GM21723 (cell line): Measurements from ENCODE around the gene GLCE.
"Not testable (repeated sequence)": the region's sequence is repeated elsewhere in the genome, so short reads cannot be mapped to it uniquely, and the experiment has no call there.

Experiments used
- ATAC-seq: cut with Tn5 transposase; IDR thresholded peaks from one replicate; pipeline ENCODE4 v1.9.1; 2021; ENCODE audit warnings: mild to moderate bottlenecking, moderate library complexity; ENCODE audit not compliant: unreplicated experiment

GLCE gene

GRCh38 chr15:69244798-69245197, 84.4 kb downstream of the GLCE start:
- no peak for ATAC-seq

- no peak for ATAC-seq
Observed at GRCh38 chr15:69253156-69253555, 92.7 kb downstream of the GLCE start.

GRCh38 chr15:69265347-69265955, 105.0 kb downstream of the GLCE start:
- ATAC-seq: no peak

- no peak for ATAC-seq
Observed at GRCh38 chr15:69271217-69271616, 110.8 kb downstream of the GLCE start.

DNA sequence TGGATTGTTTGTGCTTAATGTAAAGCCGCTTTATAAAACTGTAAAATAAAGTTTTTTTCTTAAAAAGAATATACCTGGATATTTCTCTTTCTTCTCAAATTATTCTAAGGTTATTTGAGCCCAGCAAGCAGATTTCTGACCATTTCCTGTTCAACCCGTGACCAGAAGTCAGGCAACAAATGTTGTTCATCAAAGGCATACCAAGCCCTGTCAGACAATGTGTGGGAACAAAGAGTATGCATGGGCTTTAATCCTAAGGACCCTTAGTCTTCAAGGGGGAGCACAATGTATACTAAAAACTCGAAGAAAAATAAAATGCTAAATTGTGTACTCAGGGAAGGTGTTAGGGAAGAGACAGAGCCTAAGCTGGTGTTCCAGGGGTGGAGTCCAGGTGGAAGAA, 111.7 kb downstream of the GLCE start:
- no peak for ATAC-seq

- ATAC-seq: no peak
Observed at GRCh38 chr15:69272891-69273290, 112.5 kb downstream of the GLCE start.

- ATAC-seq: no peak
Observed at GRCh38 chr15:69275074-69275670, 114.7 kb downstream of the GLCE start.

GRCh38 chr15:69275933-69276560, 115.6 kb downstream of the GLCE start:
- ATAC-seq: no peak

- ATAC-seq: no peak
Observed at GRCh38 chr15:69277316-69277715, 116.9 kb downstream of the GLCE start.

GRCh38 chr15:69279636-69280035, 119.2 kb downstream of the GLCE start:
- no peak for ATAC-seq

- no peak for ATAC-seq
Observed at GRCh38 chr15:69280783-69281182, 120.3 kb downstream of the GLCE start.

GRCh38 chr15:69282104-69282743, 121.8 kb downstream of the GLCE start:
- no peak for ATAC-seq

- ATAC-seq: no peak
Observed at GRCh38 chr15:69285834-69286233, 125.4 kb downstream of the GLCE start.

DNA sequence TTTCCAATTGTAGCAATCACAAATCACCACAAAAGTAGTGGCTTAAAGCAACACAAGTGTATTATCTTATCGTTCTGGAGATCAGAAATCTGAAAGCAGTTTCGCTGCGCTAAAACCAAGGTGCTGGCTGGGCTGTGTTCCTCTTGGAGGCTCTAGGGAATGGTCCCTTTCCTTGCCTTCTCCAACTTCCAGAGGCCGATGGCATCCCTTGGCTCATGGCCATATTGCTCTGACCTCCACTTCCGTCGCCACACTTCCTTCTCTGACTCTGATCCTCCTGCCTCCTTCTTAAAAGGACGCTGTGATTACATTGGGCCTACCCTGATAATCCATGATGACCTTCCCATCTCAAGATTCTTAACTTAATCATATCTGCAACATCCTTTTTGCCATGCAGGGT, 127.6 kb downstream of the GLCE start:
- ATAC-seq: no peak

GRCh38 chr15:69288531-69289341, 128.3 kb downstream of the GLCE start:
- no peak for ATAC-seq

DNA sequence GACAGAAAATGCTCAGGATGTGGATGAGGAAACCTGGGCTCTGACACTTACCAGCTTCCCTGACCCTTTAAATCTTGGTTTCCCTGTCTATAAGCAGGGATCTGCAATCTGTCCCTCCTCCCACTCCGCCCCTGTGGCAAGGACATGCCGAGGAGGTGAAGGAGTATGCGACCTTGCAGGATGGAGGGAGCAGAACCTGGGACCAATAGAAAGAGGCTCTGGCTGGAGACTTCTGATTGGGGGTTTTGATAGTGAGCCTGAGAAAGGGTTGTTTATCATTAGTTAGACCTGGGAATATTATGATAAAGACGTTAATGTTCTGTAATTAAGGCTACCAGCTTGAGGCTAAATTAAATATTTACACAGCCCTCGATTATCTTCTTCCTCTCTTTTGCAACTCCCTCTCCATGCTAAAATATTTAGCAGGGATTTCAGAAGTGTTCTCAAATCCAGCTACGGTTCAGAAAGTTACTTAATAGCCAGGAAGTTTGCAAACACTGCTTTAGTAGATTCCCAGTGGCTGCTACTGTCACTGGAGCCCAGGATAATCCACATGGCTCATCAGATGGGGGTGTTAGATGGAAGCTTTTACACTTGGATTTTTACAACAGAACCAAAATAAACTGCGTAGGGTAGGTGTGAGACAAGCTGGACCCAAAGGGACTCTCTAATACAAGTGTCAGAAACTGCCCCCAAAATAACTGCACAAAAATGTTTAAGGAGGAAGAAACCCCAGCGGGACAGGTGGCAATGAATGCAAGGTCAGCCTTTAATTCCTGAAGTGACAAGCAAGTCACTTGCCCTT, 129.1 kb downstream of the GLCE start:
- no peak for ATAC-seq

GRCh38 chr15:69290346-69291164, 130.1 kb downstream of the GLCE start:
- ATAC-seq: no peak

GRCh38 chr15:69291651-69292050, 131.2 kb downstream of the GLCE start:
- not testable (repeated sequence) for ATAC-seq

DNA sequence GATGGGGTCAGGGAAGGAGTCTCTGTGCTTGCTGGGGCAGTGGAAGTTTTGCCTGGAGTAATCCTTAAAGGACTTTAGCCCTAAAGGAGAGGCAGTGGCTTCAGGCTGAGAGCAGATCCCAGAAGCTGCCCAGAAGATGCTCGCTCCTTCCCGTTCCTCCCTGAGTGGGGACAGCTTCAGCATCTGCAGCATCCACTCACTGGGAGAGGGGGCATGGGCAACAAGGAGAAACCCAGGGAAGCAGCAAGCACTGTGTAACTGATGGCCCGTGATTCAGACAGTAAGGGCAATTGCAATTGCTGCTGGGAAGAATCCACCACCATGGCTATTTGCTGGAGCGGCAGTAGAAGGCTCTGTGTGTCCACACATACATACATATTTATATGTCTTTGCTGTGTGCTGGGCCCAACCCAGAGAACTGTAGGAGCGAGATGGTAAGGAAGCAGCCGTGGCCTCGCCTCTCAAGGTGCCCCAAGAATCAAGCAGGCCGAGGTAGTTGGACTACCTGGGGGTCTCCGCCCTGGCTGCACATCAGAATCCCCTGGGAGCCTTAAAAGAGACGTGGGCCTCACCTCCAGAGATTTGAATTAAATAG, 132.5 kb downstream of the GLCE start:
- ATAC-seq: no peak
